Activated CD4-positive, alpha-beta memory T cell treated with anti-CD3 and anti-CD28 coated beads, Interleukin-2, amount 10 ng/mL, durations not matched to agents 7 days and 5 days (primary cell): ENCODE results near the gene UBALD2. TPM values are rescaled to one million over a fixed set of nuclear protein-coding genes. Genes with fewer than 3 reads are reported as not detected.
"Not testable (repeated sequence)": the region's sequence is repeated elsewhere in the genome, so short reads cannot be mapped to it uniquely, and the experiment has no call there.

Source experiments
- CTCF ChIA-PET: fragments of 350-600 bp; sonication (Branson Sonifier 250); formaldehyde crosslinking; loops from one replicate; lab custom pipeline; 2021; ENCODE audit warnings: antibody characterized with exemption, inconsistent platforms; lab: Charles Lee
- POLR2A ChIA-PET: fragments of 350-600 bp; sonication (Branson Sonifier 250); formaldehyde crosslinking; loops from one replicate; lab custom pipeline; 2021; ENCODE audit warnings: antibody characterized with exemption; lab: Charles Lee
- DNase-seq: peaks from one replicate; pipeline ENCODE4 v3.0.0-alpha.2; 2020
- H3K27ac Mint-ChIP-seq: one replicate; pipeline ENCODE4 v1.8.0; 2021; ENCODE audit warnings: mild to moderate bottlenecking, mixed read lengths
- H3K27me3 Mint-ChIP-seq: one replicate; pipeline ENCODE4 v1.8.0; 2021; ENCODE audit warnings: mixed read lengths
- H3K36me3 Mint-ChIP-seq: one replicate; pipeline ENCODE4 v1.8.0; 2021; ENCODE audit warnings: low read depth, mixed read lengths
- H3K4me1 Mint-ChIP-seq: one replicate; pipeline ENCODE4 v1.8.0; 2021; ENCODE audit warnings: mixed read lengths
- H3K4me3 Mint-ChIP-seq: one replicate; pipeline ENCODE4 v1.8.0; 2021; ENCODE audit warnings: mild to moderate bottlenecking, mixed read lengths
- H3K9me3 Mint-ChIP-seq: one replicate; pipeline ENCODE4 v1.8.0; 2021; ENCODE audit warnings: mixed read lengths
- total RNA-seq, 2 experiments: library from RNA; stranded (reverse); gene quantifications; one replicate each; pipeline ENCODE4 v1.2.3, GENCODE V29; 2021

Gene UBALD2
- total RNA-seq, 2 experiments from 2014 or later = 524 to 546 TPM

DNA sequence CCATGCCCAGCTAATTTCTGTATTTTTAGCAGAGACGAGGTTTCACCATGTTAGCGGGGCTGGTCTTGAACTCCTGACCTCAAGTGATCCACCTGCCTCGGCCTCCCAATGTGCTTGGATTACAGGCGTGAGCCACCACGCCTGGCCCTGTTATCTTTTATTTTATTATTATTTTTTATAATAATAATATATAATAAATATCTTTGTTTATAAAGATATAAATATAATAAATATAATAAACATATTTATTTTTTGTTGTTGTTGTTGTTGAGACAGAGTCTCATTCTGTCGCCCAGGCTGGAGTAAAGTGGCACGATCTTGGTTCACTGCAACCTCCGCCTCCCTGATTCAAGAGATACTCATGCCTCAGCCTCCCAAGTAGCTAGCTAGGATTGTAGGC lies 17.8 kb upstream of the UBALD2 start:
- Mint-ChIP-seq H3K9me3 (no peaks in the 10 kb centered on the region), H3K4me3 (no peak overlapping the region), H3K36me3 (peaks cover 10% of the 10 kb centered on the region), H3K27ac (peak overlapping the region; percentile 94), H3K4me1 (peaks cover 82% of the 10 kb centered on the region), H3K27me3 (peaks cover 5% of the 10 kb centered on the region)
- DNase-seq = peak; percentile 15
- ChIA-PET CTCF (interaction anchor here (0.7 to 4.9 kb wide), 10 partner anchors 13 to 370 kb away, joined by 3 to 56 read pairs (median 7); partner anchors contain the start of gene UBALD2), POLR2A (interaction anchor here (2.6 to 27.4 kb wide), 6 partner anchors 19 to 102 kb away, joined by 16 to 1335 read pairs (median 34); partner anchors contain the start of gene UBALD2)

DNA sequence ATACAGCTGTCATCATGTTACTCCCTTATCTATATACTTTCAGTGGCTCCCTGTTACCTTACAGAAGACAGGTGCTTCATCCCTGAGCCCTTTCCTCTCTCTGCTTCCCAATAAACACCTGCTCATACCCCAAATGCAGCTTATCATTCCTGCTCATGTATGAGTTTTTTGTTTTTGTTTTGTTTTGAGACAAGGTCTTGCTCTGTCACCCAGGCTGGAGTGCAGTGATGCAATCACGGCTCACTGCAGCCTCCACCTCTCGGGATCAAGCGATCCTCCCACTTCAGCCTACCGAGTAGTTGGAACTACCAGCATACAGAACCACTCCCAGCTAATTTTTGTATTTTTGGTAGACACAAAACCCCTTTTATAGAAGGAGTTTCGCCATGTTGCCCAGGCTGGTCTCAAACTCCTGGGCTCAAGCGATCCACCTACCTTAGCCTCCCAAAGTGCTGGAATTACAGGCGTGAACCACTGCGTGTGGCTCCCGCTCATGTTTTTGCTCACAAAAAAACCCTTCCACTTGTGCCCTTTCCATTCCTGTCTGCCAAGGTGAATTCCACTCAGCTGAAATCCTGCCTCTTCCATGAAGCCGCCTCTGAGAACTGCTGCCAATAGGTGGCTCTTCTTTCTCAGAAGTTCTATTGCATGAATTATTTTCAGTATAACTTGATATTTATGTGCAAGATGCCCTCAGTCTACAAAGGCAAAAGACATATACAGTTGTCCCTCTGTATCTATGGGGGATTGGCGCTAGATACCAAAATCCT lies 16.9 kb upstream of the UBALD2 start:
- POLR2A ChIA-PET = interaction anchor here (0.9 to 27.4 kb wide), 7 partner anchors 7 to 102 kb away, joined by 4 to 1335 read pairs (median 30); partner anchors contain the start of genes RNF157 and UBALD2
- H3K9me3 Mint-ChIP-seq = no peaks in the 10 kb centered on the region
- peaks cover 8% of the 10 kb centered on the region for H3K36me3 Mint-ChIP-seq
- no peak for DNase-seq
- H3K27me3 Mint-ChIP-seq = no peaks in the 10 kb centered on the region
- no peak overlapping the region for H3K4me3 Mint-ChIP-seq
- peaks cover 83% of the 10 kb centered on the region for H3K4me1 Mint-ChIP-seq
- CTCF ChIA-PET = interaction anchor here (0.8 to 4.9 kb wide), 6 partner anchors 9 to 66 kb away, joined by 3 to 56 read pairs (median 7); partner anchors contain the start of gene UBALD2
- peak overlapping the region; percentile 76 for H3K27ac Mint-ChIP-seq

DNA sequence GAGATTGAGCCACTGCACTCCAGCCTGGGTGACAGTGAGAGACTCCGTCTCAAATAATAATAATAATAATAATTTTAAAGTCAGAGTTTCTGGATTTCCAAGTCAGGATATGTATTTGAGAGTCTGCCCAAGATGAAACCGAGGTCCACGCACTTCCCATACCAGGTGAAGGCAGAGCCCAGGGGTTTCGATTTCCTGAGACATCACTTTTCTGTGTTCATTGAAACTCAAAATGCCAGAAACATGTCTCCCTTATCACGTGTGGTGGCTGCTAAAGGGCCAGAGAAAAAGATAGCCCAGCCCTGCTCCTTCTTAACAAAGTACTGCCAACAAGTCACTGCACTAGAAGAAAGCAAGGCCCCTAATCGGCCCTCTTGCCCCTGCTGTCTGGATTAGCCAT lies 15.0 kb upstream of the UBALD2 start:
- Mint-ChIP-seq H3K27ac (no peak overlapping the region), H3K27me3 (no peaks in the 10 kb centered on the region), H3K4me1 (peaks cover 75% of the 10 kb centered on the region), H3K9me3 (peaks cover 2% of the 10 kb centered on the region), H3K36me3 (peaks cover 6% of the 10 kb centered on the region), H3K4me3 (no peak overlapping the region)
- ChIA-PET POLR2A (interaction anchor here (1.5 to 27.4 kb wide), 5 partner anchors 9 to 58 kb away, joined by 3 to 1335 read pairs (median 13); partner anchors contain the start of genes RNF157 and UBALD2), CTCF (no interaction called here)
- peak; percentile 13 for DNase-seq

DNA sequence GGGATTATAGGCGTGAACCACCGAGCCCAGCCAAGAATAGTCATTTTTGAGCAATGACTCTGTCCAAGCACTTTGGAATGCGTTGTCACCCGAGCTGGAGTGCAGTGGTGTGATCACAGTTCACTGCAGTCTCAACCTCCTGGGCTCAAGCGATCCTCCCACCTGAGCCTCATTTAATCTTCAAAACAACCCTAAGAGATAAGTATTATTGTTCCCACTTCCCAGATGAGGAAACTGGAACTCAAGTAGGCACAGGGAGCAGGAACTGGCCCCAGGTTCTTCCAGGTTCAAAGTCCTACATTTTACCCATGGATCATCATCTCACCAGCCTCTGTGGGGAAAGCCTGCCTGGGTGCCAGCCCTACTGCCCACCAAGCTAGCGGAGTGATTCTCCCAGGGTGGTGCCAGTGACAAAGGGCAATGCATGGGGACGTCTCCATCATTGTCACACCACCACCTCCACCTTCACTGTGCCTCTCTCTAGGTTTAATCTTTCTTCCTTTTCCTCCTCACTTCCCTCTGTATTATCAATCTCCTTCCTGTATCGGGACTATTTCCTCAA lies 13.6 kb upstream of the UBALD2 start:
- ChIA-PET CTCF (interaction anchor here (0.6 to 1.5 kb wide), 6 partner anchors 10 to 71 kb away, joined by 3 to 6 read pairs (median 4); no protein-coding TSS in a partner anchor), POLR2A (interaction anchor here (1.0 to 27.4 kb wide), 9 partner anchors 10 to 70 kb away, joined by 3 to 1335 read pairs (median 7); partner anchors contain the start of genes RNF157 and UBALD2)
- Mint-ChIP-seq H3K4me3 (peak overlapping the region; percentile 72), H3K27me3 (no peaks in the 10 kb centered on the region), H3K4me1 (peaks cover 76% of the 10 kb centered on the region), H3K36me3 (peaks cover 14% of the 10 kb centered on the region), H3K27ac (peak overlapping the region; percentile 97), H3K9me3 (peaks cover 5% of the 10 kb centered on the region)
- DNase-seq = peak; percentile 10

DNA sequence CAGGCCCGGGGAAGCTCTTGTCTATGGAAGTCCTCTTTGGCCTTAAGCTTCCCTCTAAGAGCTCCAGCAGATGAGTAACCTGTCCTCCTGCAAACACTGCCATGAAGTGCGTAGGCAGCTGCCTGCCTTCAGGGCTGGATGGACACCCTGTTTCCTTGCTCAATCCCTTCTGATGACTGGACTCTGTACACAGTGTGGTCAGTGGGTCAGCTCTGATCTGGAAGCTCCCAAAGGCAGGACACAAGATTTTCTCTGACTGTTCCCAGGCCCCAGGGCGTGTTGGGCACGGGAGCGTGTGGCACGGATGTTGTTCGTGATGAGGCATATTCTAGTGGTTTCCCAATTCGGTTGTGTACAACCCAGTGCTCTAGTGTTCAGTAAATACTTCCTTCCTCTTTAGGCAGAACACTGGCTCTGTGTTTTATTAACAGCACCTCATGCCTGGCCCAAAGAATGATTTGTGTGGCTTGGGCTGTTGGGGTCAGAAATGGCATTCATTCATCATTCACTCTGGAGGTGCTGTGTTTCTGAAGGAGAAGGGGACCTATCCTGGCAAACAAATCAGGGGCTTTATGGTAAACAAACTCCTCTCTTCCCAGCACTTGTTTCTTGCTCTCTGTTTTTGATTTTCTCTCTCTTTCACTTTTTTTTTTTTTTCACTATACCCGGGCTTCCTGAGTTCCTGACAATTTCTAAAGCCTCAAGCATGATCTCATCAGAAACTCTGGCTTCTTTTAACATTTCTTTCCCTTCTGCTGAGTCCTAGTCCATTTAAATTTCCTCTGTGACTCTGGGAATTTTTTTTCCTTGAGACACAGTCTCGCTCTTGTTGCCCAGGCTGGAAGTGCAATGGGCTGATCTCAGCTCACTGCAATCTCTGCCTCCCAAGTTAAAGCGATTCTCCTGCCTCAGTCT lies 12.9 kb upstream of the UBALD2 start:
- peak overlapping the region; percentile 72 for H3K4me3 Mint-ChIP-seq
- H3K27ac Mint-ChIP-seq = peak overlapping the region; percentile 97
- DNase-seq = peak; percentile 66
- H3K9me3 Mint-ChIP-seq = peaks cover 9% of the 10 kb centered on the region
- ChIA-PET POLR2A (interaction anchor here (1.0 to 27.4 kb wide), 11 partner anchors 11 to 71 kb away, joined by 3 to 1335 read pairs (median 6); partner anchors contain the start of genes RNF157 and UBALD2), CTCF (interaction anchor here (0.6 to 1.5 kb wide), 10 partner anchors 10 to 264 kb away, joined by 3 to 6 read pairs (median 3); partner anchors contain the start of gene UBALD2)
- peaks cover 73% of the 10 kb centered on the region for H3K4me1 Mint-ChIP-seq
- peaks cover 18% of the 10 kb centered on the region for H3K36me3 Mint-ChIP-seq
- H3K27me3 Mint-ChIP-seq = no peaks in the 10 kb centered on the region

DNA sequence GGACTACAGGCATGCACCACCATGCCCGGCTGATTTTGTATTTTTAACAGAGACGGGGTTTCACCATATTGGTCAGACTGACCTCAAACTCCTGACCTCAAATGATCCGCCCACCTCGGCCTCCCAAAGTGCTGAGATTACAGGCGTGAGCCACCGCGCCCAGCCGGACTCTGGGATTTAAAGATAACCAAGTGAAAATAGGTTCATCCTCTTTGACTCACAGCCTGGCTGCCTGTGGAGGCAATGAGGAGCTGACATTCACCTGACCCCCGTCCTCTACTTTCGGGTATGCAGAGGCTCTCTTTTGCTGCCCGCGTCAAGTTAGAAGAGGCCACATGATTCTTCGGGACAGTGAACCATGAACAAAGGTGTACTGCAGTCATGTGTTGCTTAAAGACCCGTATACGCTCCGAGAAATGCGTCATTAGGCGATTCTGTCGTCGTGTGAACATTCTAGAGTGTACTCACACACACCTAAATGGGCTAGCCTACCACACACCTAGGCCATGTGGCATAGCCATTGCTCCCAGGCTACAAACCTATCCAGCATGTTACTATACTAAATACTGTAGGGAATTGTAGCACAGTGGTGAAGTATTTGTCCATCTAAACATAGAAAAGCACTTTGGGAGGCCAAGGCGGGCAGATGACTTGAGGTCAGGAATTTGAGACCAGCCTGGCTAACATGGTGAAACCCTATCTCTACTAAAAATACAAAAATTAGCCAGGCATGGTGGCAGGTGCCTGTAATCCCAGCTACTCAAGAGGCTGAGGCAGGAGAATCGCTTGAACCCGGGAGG lies 12.0 kb upstream of the UBALD2 start:
- Mint-ChIP-seq H3K36me3 (peaks cover 18% of the 10 kb centered on the region), H3K4me1 (peaks cover 66% of the 10 kb centered on the region), H3K4me3 (peak overlapping the region; percentile 72), H3K27ac (peak overlapping the region; percentile 97)
- H3K27me3 Mint-ChIP-seq, H3K9me3 Mint-ChIP-seq: not testable (repeated sequence)
- DNase-seq = peak; percentile 18
- ChIA-PET POLR2A (interaction anchor here (1.3 to 27.4 kb wide), 5 partner anchors 12 to 73 kb away, joined by 3 to 1335 read pairs (median 6); partner anchors contain the start of genes RNF157 and UBALD2), CTCF (interaction anchor here (0.6 to 1.4 kb wide), 5 partner anchors 9 to 263 kb away, joined by 3 to 5 read pairs (median 3); partner anchors contain the start of gene UBALD2)

DNA sequence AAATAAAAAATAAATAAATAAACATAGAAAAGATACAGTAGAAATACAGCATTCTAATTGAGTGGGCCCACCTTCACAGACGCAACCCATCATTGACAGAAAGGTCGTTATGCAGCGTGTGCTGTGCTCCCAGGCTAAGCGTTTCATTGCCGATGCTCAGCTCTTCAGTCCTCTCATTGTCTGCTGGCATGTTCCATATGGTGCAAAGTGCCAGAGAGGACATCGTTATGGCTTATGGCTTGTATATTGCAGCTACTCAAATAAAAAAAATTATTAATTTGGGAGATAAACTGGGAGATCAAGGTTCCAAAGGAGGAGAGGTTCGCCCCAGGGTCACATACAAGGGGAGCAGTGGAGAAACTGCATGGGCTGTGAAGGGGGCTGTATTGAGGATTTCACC lies 11.3 kb upstream of the UBALD2 start:
- POLR2A ChIA-PET = interaction anchor here (1.3 to 27.4 kb wide), 6 partner anchors 12 to 113 kb away, joined by 3 to 1335 read pairs (median 6); partner anchors contain the start of genes RNF157 and UBALD2
- CTCF ChIA-PET = interaction anchor here (1.3 to 1.4 kb wide), 2 partner anchors 11 to 62 kb away, joined by 3 to 6 read pairs; partner anchors contain the start of gene UBALD2
- H3K4me1 Mint-ChIP-seq = peaks cover 62% of the 10 kb centered on the region

DNA sequence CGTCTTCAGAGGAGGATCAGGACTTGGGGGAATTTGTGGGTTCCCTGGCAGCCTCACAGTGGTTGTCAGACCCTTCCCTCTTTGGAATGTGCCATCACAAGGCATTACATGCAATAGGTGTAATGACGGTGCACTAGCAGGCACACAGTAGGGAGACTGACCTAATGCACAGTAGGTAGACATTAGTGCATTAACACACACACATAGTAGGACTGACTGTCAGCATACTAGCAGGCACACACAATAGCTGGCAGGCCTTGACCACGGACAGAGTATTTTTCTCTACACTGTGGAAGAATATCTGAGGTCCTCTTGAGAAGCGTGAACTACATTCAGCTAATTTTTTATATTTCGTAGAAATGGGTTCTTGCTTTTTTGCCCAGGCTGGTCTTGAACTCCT lies 10.9 kb upstream of the UBALD2 start:
- peaks cover 18% of the 10 kb centered on the region for H3K36me3 Mint-ChIP-seq
- ChIA-PET POLR2A (interaction anchor here (1.5 to 27.4 kb wide), 5 partner anchors 12 to 114 kb away, joined by 4 to 1335 read pairs (median 6); partner anchors contain the start of genes RNF157 and UBALD2), CTCF (interaction anchor here (1.3 to 1.7 kb wide), 2 partner anchors 10 to 63 kb away, joined by 4 to 6 read pairs; partner anchors contain the start of gene UBALD2)
- H3K9me3 Mint-ChIP-seq = peaks cover 9% of the 10 kb centered on the region
- H3K4me3 Mint-ChIP-seq = no peak overlapping the region
- peak overlapping the region; percentile 42 for H3K27ac Mint-ChIP-seq
- no peak for DNase-seq
- no peaks in the 10 kb centered on the region for H3K27me3 Mint-ChIP-seq
- H3K4me1 Mint-ChIP-seq = peaks cover 59% of the 10 kb centered on the region

More for the DNA sequence above, 11.3 kb upstream of the UBALD2 start:
- DNase-seq = peak; percentile 4
- no peaks in the 10 kb centered on the region for H3K27me3 Mint-ChIP-seq
- peaks cover 9% of the 10 kb centered on the region for H3K9me3 Mint-ChIP-seq
- no peak overlapping the region for H3K4me3 Mint-ChIP-seq
- peak overlapping the region; percentile 42 for H3K27ac Mint-ChIP-seq
- H3K36me3 Mint-ChIP-seq = peaks cover 18% of the 10 kb centered on the region

DNA sequence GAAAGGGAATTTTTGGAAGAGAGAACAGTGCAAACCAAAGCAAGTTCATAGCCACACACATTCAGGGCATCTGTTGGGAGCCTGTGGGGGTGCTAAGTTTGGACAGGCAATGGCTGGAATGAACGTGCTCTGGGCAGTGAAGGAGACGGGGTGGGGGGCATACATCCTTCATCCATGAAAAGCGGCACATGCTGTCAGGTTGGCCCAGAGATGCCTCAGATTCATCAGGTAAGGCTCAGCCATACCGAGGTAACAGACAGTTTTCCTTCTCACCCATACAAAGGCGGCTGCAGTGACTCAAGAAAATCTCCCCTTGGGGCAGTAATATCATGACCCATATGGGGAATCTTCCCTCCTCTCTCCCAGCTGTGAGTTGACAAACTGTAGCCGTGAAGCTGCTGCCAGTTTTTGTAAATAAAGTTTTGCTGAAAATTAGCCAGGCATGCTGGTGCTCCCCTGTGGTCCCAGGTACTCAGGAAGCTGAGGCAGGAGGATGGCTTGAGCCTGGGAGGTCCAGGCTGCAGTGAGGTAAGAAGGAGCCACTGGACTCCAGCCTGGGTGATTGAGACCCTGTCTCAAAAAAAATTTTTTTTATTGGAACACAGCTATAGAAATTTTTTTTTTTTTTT lies 9.2 kb upstream of the UBALD2 start:
- POLR2A ChIA-PET = interaction anchor here (0.6 to 27.4 kb wide), 13 partner anchors 2 to 134 kb away, joined by 3 to 1335 read pairs (median 4); partner anchors contain the start of genes RNF157 and UBALD2
- H3K27me3 Mint-ChIP-seq = no peaks in the 10 kb centered on the region
- H3K36me3 Mint-ChIP-seq = peaks cover 18% of the 10 kb centered on the region
- H3K27ac Mint-ChIP-seq = peak overlapping the region; percentile 40
- CTCF ChIA-PET = interaction anchor here (1.2 to 1.7 kb wide), 4 partner anchors 9 to 64 kb away, joined by 3 to 7 read pairs (median 4); partner anchors contain the start of gene UBALD2
- DNase-seq = no peak
- H3K4me3 Mint-ChIP-seq = no peak overlapping the region
- H3K9me3 Mint-ChIP-seq = peaks cover 9% of the 10 kb centered on the region
- H3K4me1 Mint-ChIP-seq = peaks cover 55% of the 10 kb centered on the region

DNA sequence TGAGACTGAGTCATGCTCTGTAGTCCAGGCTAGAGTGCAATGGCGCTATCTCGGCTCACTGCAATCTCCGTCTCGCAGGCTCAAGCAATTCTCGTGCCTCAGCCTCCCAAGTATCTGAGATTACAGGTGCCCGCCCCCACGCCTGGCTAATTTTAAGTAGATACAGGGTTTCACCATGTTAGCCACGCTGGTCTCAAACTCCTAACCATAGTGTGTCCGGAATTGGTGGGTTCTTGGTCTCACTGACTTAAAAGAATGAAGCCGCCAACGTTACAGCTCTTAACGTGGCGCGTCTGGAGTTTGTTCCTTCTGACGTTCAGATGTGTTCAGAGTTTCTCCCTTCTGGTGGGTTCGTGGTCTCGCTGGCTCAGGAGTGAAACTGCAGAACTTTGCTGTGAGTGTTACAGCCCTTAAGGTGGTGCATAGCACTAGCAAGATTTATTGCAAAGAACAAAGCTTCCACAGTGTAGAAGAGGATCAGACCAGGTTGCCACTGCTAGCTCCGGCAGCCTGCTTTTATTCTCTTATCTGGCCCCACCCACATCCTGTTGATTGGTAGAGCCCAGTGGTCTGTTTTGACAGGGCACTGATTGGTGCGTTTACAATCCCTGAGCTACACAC lies 8.6 kb upstream of the UBALD2 start:
- peak; percentile 65 for DNase-seq
- Mint-ChIP-seq H3K4me1 (peaks cover 52% of the 10 kb centered on the region), H3K36me3 (peaks cover 18% of the 10 kb centered on the region), H3K27ac (peak overlapping the region; percentile 85), H3K4me3 (peak overlapping the region; percentile 51)
- CTCF ChIA-PET = interaction anchor here (0.8 to 1.5 kb wide), 5 partner anchors 8 to 75 kb away, joined by 3 to 7 read pairs (median 4); no protein-coding TSS in a partner anchor
- POLR2A ChIA-PET = interaction anchor here (0.6 to 27.4 kb wide), 13 partner anchors 3 to 135 kb away, joined by 3 to 1335 read pairs (median 4); partner anchors contain the start of genes RNF157 and UBALD2
- H3K9me3 Mint-ChIP-seq, H3K27me3 Mint-ChIP-seq: not testable (repeated sequence)
